Ovary (tissue), 3 donors: ENCODE data around the gene C1QTNF8.

ENCODE experiments used
- CTCF ChIP-seq, 3 donors: fragments of 450-650 bp in 2 of 3; fragments of 200-600 bp in 1 of 3; IDR thresholded peaks; one replicate each; pipeline versions ENCODE4 v1.5.1 to v1.8.0; 2016 to 2022; ENCODE audit warnings: antibody characterized with exemption in 3 of 3, mild to moderate bottlenecking in 1 of 3
- EP300 ChIP-seq: sonication (generic); formaldehyde crosslinking; IDR thresholded peaks from one replicate; pipeline ENCODE4 v1.6.1; 2017; ENCODE audit warnings: antibody characterized with exemption
- donor health status: DM: no; HTN: no; CAD: no.

- TF ChIP-seq EP300 (no peak), CTCF (IDR thresholded peaks at IDR 0.05) (no peak)
Observed at GRCh38 chr16:1065469-1066128, 30.4 kb downstream of the C1QTNF8 start.
